Cerebellar cortex (tissue), 1 donor: ENCODE results near the gene PLA2G4C.

Experiments used
- DNase-seq: peaks from one replicate; pipeline ENCODE4 v3.0.0-alpha.2; 2015; ENCODE audit warnings: low spot score

The PLA2G4C gene

GRCh38 chr19:48110350-48110966 is at the start of gene PLA2G4C:
Gene PLA2G4C, minus strand, starts transcription at chr19:48110817. Its CDS starts 4,288 bp downstream, at chr19:48106529.
- peak; percentile 97 for DNase-seq

- DNase-seq = no peak
Measured at GRCh38 chr19:48158210-48158790, 47.7 kb upstream of the PLA2G4C start.

- DNase-seq = no peak
Measured at GRCh38 chr19:48154003-48154402, 43.4 kb upstream of the PLA2G4C start.

- peak; percentile 81 for DNase-seq
Measured at GRCh38 chr19:48152551-48152950, 41.9 kb upstream of the PLA2G4C start.

- no peak for DNase-seq
Measured at GRCh38 chr19:48149430-48149829, 38.8 kb upstream of the PLA2G4C start.

GRCh38 chr19:48148576-48148975 is 38.0 kb upstream of the PLA2G4C start:
- no peak for DNase-seq

GRCh38 chr19:48147597-48148175 is 37.1 kb upstream of the PLA2G4C start:
- DNase-seq = no peak

- DNase-seq = no peak
Measured at GRCh38 chr19:48139053-48139452, 28.4 kb upstream of the PLA2G4C start.

- DNase-seq = no peak
Measured at GRCh38 chr19:48137411-48137810, 26.8 kb upstream of the PLA2G4C start.

GRCh38 chr19:48136547-48136946 is 25.9 kb upstream of the PLA2G4C start:
- DNase-seq = no peak

- no peak for DNase-seq
Measured at GRCh38 chr19:48135411-48135810, 24.8 kb upstream of the PLA2G4C start.

GRCh38 chr19:48133094-48133493 is 22.5 kb upstream of the PLA2G4C start:
- no peak for DNase-seq

- no peak for DNase-seq
Measured at GRCh38 chr19:48127561-48127960, 16.9 kb upstream of the PLA2G4C start.

- no peak for DNase-seq
Measured at GRCh38 chr19:48123907-48124651, 13.5 kb upstream of the PLA2G4C start.

- DNase-seq = no peak
Measured at GRCh38 chr19:48122421-48122820, 11.8 kb upstream of the PLA2G4C start.

GRCh38 chr19:48121909-48122371 is 11.3 kb upstream of the PLA2G4C start:
- no peak for DNase-seq

GRCh38 chr19:48121066-48121465 is 10.4 kb upstream of the PLA2G4C start:
- DNase-seq = no peak

GRCh38 chr19:48120505-48120904 is 9.9 kb upstream of the PLA2G4C start:
- DNase-seq = no peak

GRCh38 chr19:48118131-48118517 is 7.5 kb upstream of the PLA2G4C start:
- no peak for DNase-seq

GRCh38 chr19:48117515-48118130 is 7.0 kb upstream of the PLA2G4C start:
- no peak for DNase-seq

GRCh38 chr19:48113190-48113917 is 2.7 kb upstream of the PLA2G4C start:
- DNase-seq = no peak

- DNase-seq = peak; percentile 46
Measured at GRCh38 chr19:48111280-48111679, 663 bp upstream of the PLA2G4C start.
